MM.1S (cell line): ENCODE measurements around the gene DIPK1B.
"Not testable (repeated sequence)": the region's sequence is repeated elsewhere in the genome, so short reads cannot be mapped to it uniquely, and the experiment has no call there.

ENCODE experiments used
- EZH2 ChIP-seq: fragments of 300-600 bp; sonication (generic); optimal IDR thresholded peaks from 2 replicates; pipeline ENCODE3; 2017; ENCODE audit warnings: low read depth, mild to moderate bottlenecking, antibody characterized with exemption, low read length, mixed read lengths
- TF ChIP-seq, protein P1 (sequence below): fragments of 300-600 bp; sonication (generic); IDR thresholded peaks from 2 replicates; pipeline ENCODE4 v1.5.1; 2016; ENCODE audit warnings: antibody characterized with exemption, low read length, mixed read lengths

DNA sequence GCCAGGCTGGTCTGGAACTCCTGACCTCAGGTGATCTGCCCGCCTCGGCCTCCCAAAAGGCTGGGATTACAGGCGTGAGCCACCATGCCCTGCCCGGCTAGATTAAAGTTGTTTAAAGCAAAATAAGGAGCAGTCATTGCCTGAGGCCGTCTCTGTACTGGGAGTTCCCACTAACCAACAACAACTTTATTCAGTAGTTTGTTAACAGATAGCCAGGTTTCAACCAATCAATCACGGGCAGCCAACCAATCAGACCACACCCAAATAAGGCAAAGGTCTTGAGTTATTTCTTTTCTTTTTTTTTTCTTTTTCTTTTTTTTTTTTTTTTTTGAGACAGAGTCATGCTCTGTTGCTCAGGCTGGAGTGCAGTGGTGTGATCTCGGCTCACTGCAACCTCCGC, 7.6 kb upstream of the DIPK1B start:
- TF ChIP-seq, protein P1, sequence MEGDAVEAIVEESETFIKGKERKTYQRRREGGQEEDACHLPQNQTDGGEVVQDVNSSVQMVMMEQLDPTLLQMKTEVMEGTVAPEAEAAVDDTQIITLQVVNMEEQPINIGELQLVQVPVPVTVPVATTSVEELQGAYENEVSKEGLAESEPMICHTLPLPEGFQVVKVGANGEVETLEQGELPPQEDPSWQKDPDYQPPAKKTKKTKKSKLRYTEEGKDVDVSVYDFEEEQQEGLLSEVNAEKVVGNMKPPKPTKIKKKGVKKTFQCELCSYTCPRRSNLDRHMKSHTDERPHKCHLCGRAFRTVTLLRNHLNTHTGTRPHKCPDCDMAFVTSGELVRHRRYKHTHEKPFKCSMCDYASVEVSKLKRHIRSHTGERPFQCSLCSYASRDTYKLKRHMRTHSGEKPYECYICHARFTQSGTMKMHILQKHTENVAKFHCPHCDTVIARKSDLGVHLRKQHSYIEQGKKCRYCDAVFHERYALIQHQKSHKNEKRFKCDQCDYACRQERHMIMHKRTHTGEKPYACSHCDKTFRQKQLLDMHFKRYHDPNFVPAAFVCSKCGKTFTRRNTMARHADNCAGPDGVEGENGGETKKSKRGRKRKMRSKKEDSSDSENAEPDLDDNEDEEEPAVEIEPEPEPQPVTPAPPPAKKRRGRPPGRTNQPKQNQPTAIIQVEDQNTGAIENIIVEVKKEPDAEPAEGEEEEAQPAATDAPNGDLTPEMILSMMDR, result not testable (repeated sequence)
- not testable (repeated sequence) for TF ChIP-seq EZH2
